Fibroblast of lung (primary cell): ENCODE measurements around the gene DNAI7. TPM values are rescaled to one million over a fixed set of nuclear protein-coding genes. Genes with fewer than 3 reads are reported as not detected.

Experiments
- DNase-seq, 2 donors: peaks; one replicate each; pipeline versions ENCODE4 v3.0.0 to v3.0.0-alpha.2; 2010; ENCODE audit warnings: low read depth in 2 of 2
- H2AFZ ChIP-seq: 2 replicates; pipeline ENCODE4 v1.5.1; 2012; ENCODE audit warnings: low read length, control low read depth, inconsistent platforms
- H3K27ac ChIP-seq: 2 replicates; pipeline ENCODE4 v1.5.1; 2011; ENCODE audit warnings: low read length, control low read depth; ENCODE audit not compliant: insufficient read depth
- H3K27me3 ChIP-seq: 2 replicates; pipeline ENCODE4 v1.5.1; 2011; ENCODE audit warnings: mild to moderate bottlenecking, low read length; ENCODE audit not compliant: control insufficient read depth, insufficient read depth
- H3K36me3 ChIP-seq: 2 replicates; pipeline ENCODE4 v1.5.1; 2011; ENCODE audit warnings: low read length; ENCODE audit not compliant: control insufficient read depth, insufficient read depth
- H3K4me1 ChIP-seq: 2 replicates; pipeline ENCODE4 v1.5.1; 2011; ENCODE audit warnings: low read length; ENCODE audit not compliant: control insufficient read depth, insufficient read depth; ENCODE audit errors: extremely low read depth
- H3K4me2 ChIP-seq: 2 replicates; pipeline ENCODE4 v1.5.1; 2011; ENCODE audit warnings: low read length, control low read depth; ENCODE audit not compliant: insufficient read depth; ENCODE audit errors: extremely low read depth
- H3K4me3 ChIP-seq, 4 experiments: fragments of 200-600 bp in 1 of 4; sonication (generic) in 1 of 4; replicated peaks in 1 of 4; 2 replicates each; pipeline ENCODE4 v1.5.1; 2011 to 2016; ENCODE audit warnings: low read length in 4 of 4, low read depth in 3 of 4, mild to moderate bottlenecking in 3 of 4, control low read depth in 2 of 4, inconsistent platforms in 1 of 4, mixed read lengths in 1 of 4; ENCODE audit not compliant: insufficient read depth in 1 of 4; ENCODE audit errors: control extremely low read depth in 1 of 4
- H3K79me2 ChIP-seq: 2 replicates; pipeline ENCODE4 v1.5.1; 2012; ENCODE audit warnings: mild to moderate bottlenecking, low read length, inconsistent platforms; ENCODE audit not compliant: control insufficient read depth, insufficient read depth
- H3K9ac ChIP-seq: 2 replicates; pipeline ENCODE4 v1.5.1; 2011; ENCODE audit warnings: mild to moderate bottlenecking, low read length, control low read depth; ENCODE audit not compliant: insufficient read depth
- H3K9me3 ChIP-seq: 2 replicates; pipeline ENCODE4 v1.5.1; 2012; ENCODE audit warnings: low read depth, low read length; ENCODE audit not compliant: control insufficient read depth, insufficient read depth
- H4K20me1 ChIP-seq: 2 replicates; pipeline ENCODE4 v1.5.1; 2011; ENCODE audit warnings: low read length; ENCODE audit not compliant: control insufficient read depth, insufficient read depth; ENCODE audit errors: extremely low read depth
- CTCF ChIP-seq, 2 donors: IDR thresholded peaks in 1 of 2; conservative IDR thresholded peaks in 1 of 2; 1 replicate in 1 of 2; 2 replicates in 1 of 2; pipeline ENCODE4 v1.5.1; 2011 to 2012; ENCODE audit warnings: low read length in 2 of 2, control low read depth in 1 of 2, inconsistent platforms in 1 of 2, low read depth in 1 of 2, mild to moderate bottlenecking in 1 of 2
- EZH2 ChIP-seq: IDR thresholded peaks from 2 replicates; pipeline ENCODE4 v1.5.1; 2012; ENCODE audit warnings: low read length, control low read depth, mild to moderate bottlenecking; ENCODE audit errors: missing control alignments
- polyA plus RNA-seq, 2 donors: library from polyadenylated mRNA; depleted of rRNA in 1 of 2; stranded (reverse) in 1 of 2; unstranded in 1 of 2; fragments of >200 nt; gene quantifications; 2 replicates each; pipeline ENCODE4 v1.2.1, GENCODE V29; 2011 to 2012; ENCODE audit warnings: missing spikeins in 1 of 2
- total RNA-seq: library from RNA; depleted of rRNA; stranded (reverse); fragments of >200 nt; gene quantifications from 2 replicates; pipeline ENCODE4 v1.2.1, GENCODE V29; 2014

The DNAI7 gene
- total and polyA plus RNA-seq, 2 donors (not counting 1 experiment from before 2014, with no cell fraction given) = 0.17 to 0.23 TPM

GRCh38 chr12:25074954-25075353, 120.0 kb downstream of the DNAI7 start:
- H3K27ac ChIP-seq = no peak overlapping the region
- H4K20me1 ChIP-seq = no peaks in the 10 kb centered on the region
- DNase-seq = no peak
- H3K27me3 ChIP-seq = no peaks in the 10 kb centered on the region
- no peak overlapping the region for H3K4me3 ChIP-seq
- H3K4me2 ChIP-seq = no peak overlapping the region
- H3K9me3 ChIP-seq = no peaks in the 10 kb centered on the region
- no peaks in the 10 kb centered on the region for H3K4me1 ChIP-seq
- H3K36me3 ChIP-seq = no peaks in the 10 kb centered on the region
- H3K9ac ChIP-seq = no peak overlapping the region
- TF ChIP-seq EZH2 (no peak), CTCF (conservative IDR thresholded peaks at IDR 0.05 in 1 of 2, IDR thresholded peaks at IDR 0.05 in 1 of 2; ENCODE audit: low read depth in 1 of 2, low read length in 2 of 2) (no peak)
- no peaks in the 10 kb centered on the region for H3K79me2 ChIP-seq
- H2AFZ ChIP-seq = no peak overlapping the region

GRCh38 chr12:25074113-25074512, 120.8 kb downstream of the DNAI7 start:
- no peaks in the 10 kb centered on the region for H4K20me1 ChIP-seq
- H3K79me2 ChIP-seq = no peaks in the 10 kb centered on the region
- no peak overlapping the region for H2AFZ ChIP-seq
- H3K27ac ChIP-seq = no peak overlapping the region
- H3K4me1 ChIP-seq = no peaks in the 10 kb centered on the region
- no peak for DNase-seq
- no peaks in the 10 kb centered on the region for H3K36me3 ChIP-seq
- no peaks in the 10 kb centered on the region for H3K27me3 ChIP-seq
- H3K4me3 ChIP-seq = no peak overlapping the region
- no peak overlapping the region for H3K4me2 ChIP-seq
- no peak overlapping the region for H3K9ac ChIP-seq
- TF ChIP-seq CTCF (conservative IDR thresholded peaks at IDR 0.05 in 1 of 2, IDR thresholded peaks at IDR 0.05 in 1 of 2; ENCODE audit: low read depth in 1 of 2, low read length in 2 of 2) (no peak), EZH2 (no peak)
- H3K9me3 ChIP-seq = no peaks in the 10 kb centered on the region

- no peak overlapping the region for H3K9ac ChIP-seq
- H3K9me3 ChIP-seq = no peaks in the 10 kb centered on the region
- no peak overlapping the region for H3K4me3 ChIP-seq
- H3K79me2 ChIP-seq = no peaks in the 10 kb centered on the region
- no peaks in the 10 kb centered on the region for H3K27me3 ChIP-seq
- no peak overlapping the region for H3K27ac ChIP-seq
- no peak for DNase-seq
- TF ChIP-seq EZH2 = no peak
- no peak for TF ChIP-seq CTCF (conservative IDR thresholded peaks at IDR 0.05 in 1 of 2, IDR thresholded peaks at IDR 0.05 in 1 of 2; ENCODE audit: low read depth in 1 of 2, low read length in 2 of 2)
- no peak overlapping the region for H2AFZ ChIP-seq
- H3K4me2 ChIP-seq = no peak overlapping the region
- H3K4me1 ChIP-seq = no peaks in the 10 kb centered on the region
- no peaks in the 10 kb centered on the region for H3K36me3 ChIP-seq
- H4K20me1 ChIP-seq = no peaks in the 10 kb centered on the region
Observed at GRCh38 chr12:25072906-25073650, 121.9 kb downstream of the DNAI7 start.
